ENCODE data around the gene SOX9.
"Not testable (repeated sequence)": the region's sequence is repeated elsewhere in the genome, so short reads cannot be mapped to it uniquely, and the experiment has no call there.

The SOX9 gene

GRCh38 chr17:72111336-72111923 lies 9.4 kb upstream of the SOX9 start:
- no peak for DNase-seq (ENCODE audit: low spot score)

GRCh38 chr17:72111926-72112325 lies 8.9 kb upstream of the SOX9 start:
- DNase-seq (ENCODE audit: low spot score): not testable (repeated sequence)

- no peak for DNase-seq (ENCODE audit: low spot score)
These were observed 7.1 kb upstream of the SOX9 start for GRCh38 chr17:72113751-72114150.

- DNase-seq (ENCODE audit: low spot score): no peak
These were observed 4.9 kb upstream of the SOX9 start for GRCh38 chr17:72115781-72116525.

DNA sequence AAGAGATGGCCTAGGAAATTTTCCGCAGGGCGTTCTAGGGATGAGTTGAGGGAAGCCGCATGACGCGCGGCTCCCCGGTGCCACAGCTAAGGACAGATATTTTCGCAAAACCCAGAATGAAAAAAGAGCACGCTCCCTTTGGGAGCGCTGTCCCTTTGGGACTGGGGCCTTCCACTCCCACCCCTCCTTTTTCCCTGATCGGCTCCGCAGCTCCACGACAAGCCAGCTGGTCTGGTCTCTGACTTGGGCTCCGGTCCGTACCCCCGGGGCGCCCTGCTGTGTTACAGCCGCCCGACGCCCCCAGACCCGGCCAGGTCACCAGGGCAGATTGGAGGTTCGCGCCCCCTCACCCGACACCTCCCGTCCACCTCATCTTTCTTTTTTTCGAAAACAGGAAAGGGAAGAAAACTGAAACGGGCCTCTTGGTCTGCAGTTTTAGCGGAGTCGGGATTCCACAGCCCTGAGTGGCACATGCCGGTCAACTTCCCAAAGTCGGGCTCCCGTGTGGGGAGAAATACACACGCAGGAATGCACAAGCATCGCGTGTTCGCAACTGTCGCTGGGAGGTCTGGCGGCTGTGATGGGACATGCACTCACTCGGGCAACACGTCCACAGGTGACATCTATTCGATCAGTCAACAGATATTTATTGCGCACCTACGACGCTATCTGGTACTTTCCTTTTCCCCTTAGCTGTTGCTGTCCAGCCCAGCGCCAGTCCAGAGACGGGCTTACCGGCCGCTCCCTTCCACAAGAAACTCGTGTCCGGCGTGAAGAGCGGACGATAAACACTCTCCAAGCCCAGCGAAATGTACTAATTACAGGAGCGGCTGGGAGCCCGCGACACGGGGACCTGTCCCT lies 3.9 kb upstream of the SOX9 start:
- no peak for DNase-seq (ENCODE audit: low spot score)

DNA sequence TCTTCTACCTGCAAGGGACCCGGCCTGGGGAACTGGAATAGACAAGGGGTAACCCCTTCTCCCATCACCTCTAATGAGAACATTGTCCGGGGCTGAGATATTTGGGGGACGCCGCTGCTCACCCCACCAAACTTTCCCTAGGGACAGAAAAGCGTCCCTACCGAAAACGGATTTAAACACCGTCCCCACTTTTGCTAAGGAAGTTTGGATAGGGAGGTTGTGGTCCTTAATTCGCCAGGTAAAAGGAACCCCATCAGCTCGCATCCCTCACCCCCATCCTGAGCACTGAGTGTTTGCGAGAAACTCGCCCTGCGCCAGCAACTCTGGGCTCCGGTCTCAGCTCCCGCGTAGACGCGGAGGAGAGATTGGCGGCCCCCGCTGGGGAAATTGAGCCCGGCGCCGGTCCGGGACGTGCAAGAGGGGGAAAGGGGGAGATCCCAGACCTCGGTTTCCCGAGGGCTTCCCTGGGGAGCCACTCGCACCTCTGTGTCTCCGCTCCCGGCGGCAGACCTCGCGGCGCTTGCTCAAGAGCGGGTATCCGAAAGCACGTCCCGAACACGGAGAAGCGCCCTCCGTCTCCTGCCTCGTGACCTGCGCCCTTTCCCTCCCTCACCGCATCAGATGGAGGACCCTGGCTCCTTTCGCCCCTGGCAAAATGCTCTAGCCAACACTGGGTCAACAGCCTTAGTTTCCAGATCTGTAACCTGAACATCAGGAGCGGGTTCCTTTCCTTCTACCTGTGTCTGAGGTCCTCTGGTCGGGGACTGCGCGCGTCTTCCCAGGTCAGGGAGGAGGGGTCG lies 3.1 kb upstream of the SOX9 start:
- no peak for DNase-seq (ENCODE audit: low spot score)

DNA sequence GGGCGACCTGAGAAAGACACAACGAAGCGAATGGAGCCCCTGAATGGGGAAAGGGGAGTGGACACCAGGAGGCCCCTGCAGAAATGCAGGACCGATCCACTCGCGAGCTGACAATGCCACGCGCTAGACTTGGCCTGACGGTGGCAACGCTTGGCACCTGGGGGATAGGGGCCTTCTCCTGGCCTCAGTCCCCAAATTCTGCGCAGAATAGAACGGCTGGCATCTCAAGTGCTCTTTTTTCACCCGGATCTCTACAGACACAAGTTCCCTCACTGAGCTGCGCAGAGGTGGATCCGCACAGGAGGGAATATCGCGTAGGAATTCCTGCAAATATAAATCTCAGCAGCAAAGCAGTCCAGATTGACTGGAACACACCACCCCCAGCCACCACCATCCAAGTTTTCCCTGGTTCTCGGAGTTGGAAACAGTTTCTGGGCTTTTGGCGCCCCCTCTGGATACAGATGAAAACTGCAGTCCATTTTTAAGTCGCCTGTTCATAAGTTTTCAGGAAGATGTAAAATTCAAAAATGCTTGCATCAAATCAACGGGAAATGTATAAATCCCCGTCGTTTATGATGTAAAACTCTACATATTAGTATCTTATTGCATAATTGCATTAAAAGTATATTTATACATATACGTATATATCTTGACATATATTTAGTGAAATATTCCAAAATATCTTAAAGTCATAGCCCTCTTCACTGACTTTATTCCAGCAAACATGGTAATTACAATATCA lies 2.3 kb upstream of the SOX9 start:
- DNase-seq (ENCODE audit: low spot score): peak; percentile 48

GRCh38 chr17:72119077-72119872 lies 1.5 kb upstream of the SOX9 start:
- no peak for DNase-seq (ENCODE audit: low spot score)

DNA sequence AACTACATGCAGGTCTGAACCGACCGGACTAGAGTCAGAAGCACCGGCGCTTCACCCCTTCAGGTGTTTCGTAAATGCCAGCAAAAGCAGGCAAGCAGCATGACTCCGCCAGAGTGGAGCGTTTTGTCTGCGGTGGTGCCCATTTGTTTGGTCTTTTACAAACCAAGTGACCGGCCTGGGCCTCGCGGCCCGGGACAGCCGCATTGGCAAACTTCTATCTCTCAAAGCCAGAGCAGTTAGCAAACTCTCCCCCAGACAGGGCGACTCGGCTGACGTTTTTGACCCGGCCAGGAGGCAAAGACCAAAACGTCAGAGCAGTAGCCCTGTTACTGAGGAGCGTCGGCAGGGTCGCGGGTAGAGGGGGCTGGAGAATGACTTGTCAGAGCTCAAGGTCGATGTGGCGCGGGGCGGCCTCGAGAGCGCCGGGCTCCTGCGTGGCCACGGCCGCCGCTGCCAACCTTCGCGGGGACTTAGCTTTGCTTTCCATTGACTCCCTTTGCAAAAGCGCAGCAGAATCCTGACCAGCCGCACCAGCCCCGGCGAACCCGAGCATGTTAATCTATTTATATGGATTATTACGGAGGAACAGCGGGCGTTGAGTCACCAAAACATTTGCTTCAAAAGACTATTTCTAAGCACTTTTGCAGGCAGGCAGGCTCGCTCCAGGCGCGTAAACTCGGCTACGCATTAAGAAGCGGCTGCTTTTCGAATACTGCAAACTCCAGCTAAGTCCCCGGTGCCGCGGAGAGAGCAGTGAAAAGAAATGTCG lies 763 bp upstream of the SOX9 start:
- no peak for DNase-seq (ENCODE audit: low spot score)

DNA sequence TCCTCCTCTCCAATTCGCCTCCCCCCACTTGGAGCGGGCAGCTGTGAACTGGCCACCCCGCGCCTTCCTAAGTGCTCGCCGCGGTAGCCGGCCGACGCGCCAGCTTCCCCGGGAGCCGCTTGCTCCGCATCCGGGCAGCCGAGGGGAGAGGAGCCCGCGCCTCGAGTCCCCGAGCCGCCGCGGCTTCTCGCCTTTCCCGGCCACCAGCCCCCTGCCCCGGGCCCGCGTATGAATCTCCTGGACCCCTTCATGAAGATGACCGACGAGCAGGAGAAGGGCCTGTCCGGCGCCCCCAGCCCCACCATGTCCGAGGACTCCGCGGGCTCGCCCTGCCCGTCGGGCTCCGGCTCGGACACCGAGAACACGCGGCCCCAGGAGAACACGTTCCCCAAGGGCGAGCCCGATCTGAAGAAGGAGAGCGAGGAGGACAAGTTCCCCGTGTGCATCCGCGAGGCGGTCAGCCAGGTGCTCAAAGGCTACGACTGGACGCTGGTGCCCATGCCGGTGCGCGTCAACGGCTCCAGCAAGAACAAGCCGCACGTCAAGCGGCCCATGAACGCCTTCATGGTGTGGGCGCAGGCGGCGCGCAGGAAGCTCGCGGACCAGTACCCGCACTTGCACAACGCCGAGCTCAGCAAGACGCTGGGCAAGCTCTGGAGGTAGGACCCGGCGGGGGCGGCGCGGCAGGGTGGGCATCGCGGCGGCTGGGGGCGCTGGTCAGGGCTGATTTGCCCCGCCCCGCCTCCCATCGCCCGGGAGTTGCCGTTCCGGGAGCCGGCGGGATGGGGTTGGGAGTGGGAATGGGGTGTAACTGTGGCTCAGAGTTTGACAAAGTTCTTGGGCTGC lies 567 bp downstream of the SOX9 start:
- no peak for DNase-seq (ENCODE audit: low spot score)

- no peak for DNase-seq (ENCODE audit: low spot score)
These were observed 1.4 kb downstream of the SOX9 start for GRCh38 chr17:72122010-72122764.

DNA sequence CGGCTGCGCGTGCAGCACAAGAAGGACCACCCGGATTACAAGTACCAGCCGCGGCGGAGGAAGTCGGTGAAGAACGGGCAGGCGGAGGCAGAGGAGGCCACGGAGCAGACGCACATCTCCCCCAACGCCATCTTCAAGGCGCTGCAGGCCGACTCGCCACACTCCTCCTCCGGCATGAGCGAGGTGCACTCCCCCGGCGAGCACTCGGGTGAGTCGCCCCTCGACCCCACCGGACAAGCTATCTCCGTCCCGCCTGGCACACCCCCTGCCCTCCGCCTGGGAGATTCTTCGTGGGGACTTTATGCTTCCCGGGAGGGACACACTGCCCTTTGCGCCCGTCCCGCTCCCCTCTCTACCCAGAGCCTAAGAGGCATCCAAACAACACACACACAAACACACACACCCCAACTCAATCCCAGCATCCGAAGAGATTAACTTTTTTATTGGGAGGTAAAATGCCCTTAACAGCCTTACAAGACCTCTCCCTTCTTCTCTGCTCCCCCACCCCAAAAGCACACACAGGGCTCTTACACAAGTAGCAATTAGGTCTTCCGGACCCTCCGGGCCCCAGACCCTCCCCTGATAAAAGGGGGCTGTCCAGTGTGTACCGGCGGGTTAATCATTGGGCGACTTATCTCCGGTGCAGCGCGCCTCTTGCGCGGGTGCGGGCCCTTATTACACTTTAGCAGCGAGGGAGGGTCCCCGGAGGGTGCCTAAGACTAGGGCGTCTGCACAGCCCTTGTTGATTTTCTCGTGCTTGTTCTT lies 2.1 kb downstream of the SOX9 start:
- no peak for DNase-seq (ENCODE audit: low spot score)

DNA sequence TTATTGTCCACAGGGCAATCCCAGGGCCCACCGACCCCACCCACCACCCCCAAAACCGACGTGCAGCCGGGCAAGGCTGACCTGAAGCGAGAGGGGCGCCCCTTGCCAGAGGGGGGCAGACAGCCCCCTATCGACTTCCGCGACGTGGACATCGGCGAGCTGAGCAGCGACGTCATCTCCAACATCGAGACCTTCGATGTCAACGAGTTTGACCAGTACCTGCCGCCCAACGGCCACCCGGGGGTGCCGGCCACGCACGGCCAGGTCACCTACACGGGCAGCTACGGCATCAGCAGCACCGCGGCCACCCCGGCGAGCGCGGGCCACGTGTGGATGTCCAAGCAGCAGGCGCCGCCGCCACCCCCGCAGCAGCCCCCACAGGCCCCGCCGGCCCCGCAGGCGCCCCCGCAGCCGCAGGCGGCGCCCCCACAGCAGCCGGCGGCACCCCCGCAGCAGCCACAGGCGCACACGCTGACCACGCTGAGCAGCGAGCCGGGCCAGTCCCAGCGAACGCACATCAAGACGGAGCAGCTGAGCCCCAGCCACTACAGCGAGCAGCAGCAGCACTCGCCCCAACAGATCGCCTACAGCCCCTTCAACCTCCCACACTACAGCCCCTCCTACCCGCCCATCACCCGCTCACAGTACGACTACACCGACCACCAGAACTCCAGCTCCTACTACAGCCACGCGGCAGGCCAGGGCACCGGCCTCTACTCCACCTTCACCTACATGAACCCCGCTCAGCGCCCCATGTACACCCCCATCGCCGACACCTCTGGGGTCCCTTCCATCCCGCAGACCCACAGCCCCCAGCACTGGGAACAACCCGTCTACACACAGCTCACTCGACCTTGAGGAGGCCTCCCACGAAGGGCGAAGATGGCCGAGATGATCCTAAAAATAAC lies 3.0 kb downstream of the SOX9 start:
- no peak for DNase-seq (ENCODE audit: low spot score)

GRCh38 chr17:72124438-72124775 lies 3.6 kb downstream of the SOX9 start:
- DNase-seq (ENCODE audit: low spot score): no peak

DNA sequence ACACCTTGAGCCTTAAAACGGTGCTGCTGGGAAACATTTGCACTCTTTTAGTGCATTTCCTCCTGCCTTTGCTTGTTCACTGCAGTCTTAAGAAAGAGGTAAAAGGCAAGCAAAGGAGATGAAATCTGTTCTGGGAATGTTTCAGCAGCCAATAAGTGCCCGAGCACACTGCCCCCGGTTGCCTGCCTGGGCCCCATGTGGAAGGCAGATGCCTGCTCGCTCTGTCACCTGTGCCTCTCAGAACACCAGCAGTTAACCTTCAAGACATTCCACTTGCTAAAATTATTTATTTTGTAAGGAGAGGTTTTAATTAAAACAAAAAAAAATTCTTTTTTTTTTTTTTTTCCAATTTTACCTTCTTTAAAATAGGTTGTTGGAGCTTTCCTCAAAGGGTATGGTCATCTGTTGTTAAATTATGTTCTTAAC lies 4.4 kb downstream of the SOX9 start:
- no peak for DNase-seq (ENCODE audit: low spot score)

- DNase-seq (ENCODE audit: low spot score): no peak
These were observed 4.9 kb downstream of the SOX9 start for GRCh38 chr17:72125742-72126141.

Measured in COLO829 (cell line).